Thyroid gland (tissue), 4 donors: ENCODE results near the gene FNIP1.

Experiments
- CTCF ChIP-seq, 6 experiments: fragments of 200-600 bp in 3 of 6; fragments of 450-650 bp in 3 of 6; sonication (generic) in 3 of 6; IDR thresholded peaks; one replicate each; pipeline ENCODE4 v1.5.1; 2016 to 2019; ENCODE audit warnings: antibody characterized with exemption in 6 of 6, mild to moderate bottlenecking in 2 of 6, inconsistent platforms in 1 of 6, moderate library complexity in 1 of 6
- POLR2A ChIP-seq, 2 donors: fragments of 450-650 bp; IDR thresholded peaks; one replicate each; pipeline ENCODE4 v1.6.1; 2017; ENCODE audit warnings: antibody characterized with exemption in 2 of 2, mild to moderate bottlenecking in 2 of 2, moderate library complexity in 1 of 2

- TF ChIP-seq CTCF (IDR thresholded peaks at IDR 0.05) (no peak), POLR2A (IDR thresholded peaks at IDR 0.05) (no peak)
Measured at GRCh38 chr5:131635684-131636572, 160.9 kb downstream of the FNIP1 start.
